Spinal cord (tissue), 10 donors: ENCODE measurements around the gene TXNDC17. TPM values are rescaled to one million over a fixed set of nuclear protein-coding genes. Genes with fewer than 3 reads are reported as not detected.

Experiments used
- DNase-seq, 6 donors: peaks; one replicate each; pipeline versions ENCODE4 v3.0.0 to v3.0.0-alpha.2; 2013 to 2015; ENCODE audit warnings: low spot score in 6 of 6, low read depth in 4 of 6
- H3K27ac ChIP-seq: one replicate; pipeline ENCODE4 v1.5.1; 2013; ENCODE audit warnings: low read depth, low read length, control low read depth
- H3K27me3 ChIP-seq: one replicate; pipeline ENCODE4 v1.6.1; 2013; ENCODE audit warnings: low read length; ENCODE audit not compliant: control insufficient read depth, insufficient read depth
- H3K36me3 ChIP-seq: one replicate; pipeline ENCODE4 v1.6.1; 2013; ENCODE audit warnings: low read length; ENCODE audit not compliant: control insufficient read depth, insufficient read depth
- H3K4me1 ChIP-seq: one replicate; pipeline ENCODE4 v1.6.1; 2013; ENCODE audit warnings: low read length; ENCODE audit not compliant: control insufficient read depth, insufficient read depth
- H3K4me3 ChIP-seq: one replicate; pipeline ENCODE4 v1.5.1; 2013; ENCODE audit warnings: low read depth, low read length, control low read depth
- H3K9me3 ChIP-seq: one replicate; pipeline ENCODE4 v1.6.1; 2013; ENCODE audit warnings: low read length; ENCODE audit not compliant: control insufficient read depth, insufficient read depth
- WGBS: methylation state at CpG from one replicate; pipeline ENCODE4 v1.1.5; 2013; ENCODE audit warnings: missing lambda C conversion rate; ENCODE audit not compliant: insufficient coverage; 5-methylcytosine and 5-hydroxymethylcytosine counted together
- polyA plus RNA-seq, 2 donors: library from polyadenylated mRNA; unstranded; fragments of 120-200 nt; gene quantifications; one replicate each; pipeline ENCODE4 v1.2.1, GENCODE V29; 2013; ENCODE audit not compliant: insufficient read length in 2 of 2
- total RNA-seq, 2 donors: library from RNA; depleted of rRNA in 1 of 2; stranded (reverse); fragments of 120-200 nt in 1 of 2; fragments of >200 nt in 1 of 2; gene quantifications; one replicate each; pipeline versions ENCODE4 v1.2.3 to v1.2.4, GENCODE V29; 2013 to 2014
- donor health status: healthy.

Gene TXNDC17
- total and polyA plus RNA-seq, 4 donors: 23.6 to 71.6 (median 67.2) TPM

- Histone ChIP-seq H3K27me3 (no peaks in the 10 kb centered on the region), H3K4me1 (peaks cover 3% of the 10 kb centered on the region), H3K9me3 (no peaks in the 10 kb centered on the region), H3K4me3 (no peak overlapping the region), H3K36me3 (peaks cover 15% of the 10 kb centered on the region), H3K27ac (no peak overlapping the region)
- no peak for DNase-seq
- no CpG with 5 or more reads among the region's 2 CpGs for WGBS
These were observed 38.7 kb upstream of the TXNDC17 start for GRCh38 chr17:6602141-6602540.

DNA sequence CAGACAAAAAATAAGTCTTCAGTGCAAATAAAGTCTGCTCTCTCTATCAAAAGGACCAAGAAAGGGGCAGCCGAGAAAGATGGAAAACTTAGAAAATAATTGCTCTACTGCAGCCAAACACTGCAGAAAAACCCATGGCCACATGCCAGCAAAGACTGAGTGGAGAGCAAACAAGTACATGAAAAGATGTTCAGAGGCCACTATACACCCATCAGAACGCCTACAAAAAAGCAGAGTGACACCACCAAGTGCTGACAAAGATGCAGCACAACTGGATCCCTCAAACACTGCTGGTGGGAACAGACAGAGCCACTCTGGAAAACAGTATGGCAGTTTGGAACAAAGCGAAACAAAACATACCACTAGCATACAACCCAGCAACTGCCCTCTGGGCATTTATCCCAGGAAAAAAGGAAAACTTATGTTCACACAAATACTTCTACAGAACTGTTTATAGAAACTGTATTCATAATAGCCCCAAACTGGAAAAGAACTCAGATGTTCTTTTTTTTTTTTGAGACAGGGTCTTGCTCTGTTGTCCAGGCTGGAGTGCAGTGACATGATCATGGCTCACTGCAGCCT is 37.0 kb upstream of the TXNDC17 start:
- peaks cover under 1% of the 10 kb centered on the region for H3K4me1 ChIP-seq
- no peak overlapping the region for H3K27ac ChIP-seq
- peak in 3 of 6 donors; percentile 7 to 52 (median 34) for DNase-seq
- no peaks in the 10 kb centered on the region for H3K9me3 ChIP-seq
- peaks cover 21% of the 10 kb centered on the region for H3K36me3 ChIP-seq
- no peaks in the 10 kb centered on the region for H3K27me3 ChIP-seq
- H3K4me3 ChIP-seq: no peak overlapping the region
- WGBS: 11% methylated on average over 2 of the region's 3 CpGs

GRCh38 chr17:6605142-6605541 is 35.7 kb upstream of the TXNDC17 start:
- Histone ChIP-seq H3K36me3 (peaks cover 28% of the 10 kb centered on the region), H3K4me1 (no peaks in the 10 kb centered on the region), H3K27me3 (no peaks in the 10 kb centered on the region), H3K4me3 (no peak overlapping the region), H3K9me3 (no peaks in the 10 kb centered on the region), H3K27ac (no peak overlapping the region)
- no peak for DNase-seq
- WGBS: 95% methylated on average over 6 of the region's 6 CpGs

DNA sequence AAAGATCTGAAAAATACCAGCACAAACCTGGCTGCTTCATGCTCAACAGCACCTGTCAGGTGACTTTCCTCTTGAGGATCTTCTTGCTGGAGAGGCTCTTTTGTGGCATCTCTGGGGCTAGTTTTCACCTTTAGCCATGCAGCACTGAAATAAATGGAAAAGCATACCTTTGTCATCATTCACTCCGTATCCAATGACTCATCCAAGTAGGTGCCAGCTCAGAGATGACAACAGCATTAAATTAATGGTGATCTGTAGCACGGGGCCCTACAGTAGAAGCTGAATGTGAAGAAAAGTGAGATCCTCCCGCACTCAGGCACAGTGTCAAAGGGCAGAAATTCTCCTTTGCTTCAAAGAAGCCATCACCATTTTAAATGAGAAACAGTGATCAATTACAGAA is 32.5 kb upstream of the TXNDC17 start:
- H3K27ac ChIP-seq: no peak overlapping the region
- no peaks in the 10 kb centered on the region for H3K4me1 ChIP-seq
- H3K9me3 ChIP-seq: no peaks in the 10 kb centered on the region
- H3K27me3 ChIP-seq: no peaks in the 10 kb centered on the region
- H3K4me3 ChIP-seq: no peak overlapping the region
- H3K36me3 ChIP-seq: peaks cover 26% of the 10 kb centered on the region
- DNase-seq: no peak
- no CpG with 5 or more reads among the region's 3 CpGs for WGBS

- DNase-seq: no peak
- Histone ChIP-seq H3K4me1 (no peaks in the 10 kb centered on the region), H3K9me3 (no peaks in the 10 kb centered on the region), H3K27ac (no peak overlapping the region), H3K36me3 (peaks cover 27% of the 10 kb centered on the region), H3K27me3 (no peaks in the 10 kb centered on the region), H3K4me3 (no peak overlapping the region)
- WGBS: 100% methylated on average over 2 of the region's 5 CpGs
These were observed 30.8 kb upstream of the TXNDC17 start for GRCh38 chr17:6610011-6610410.

- Histone ChIP-seq H3K4me3 (no peak overlapping the region), H3K36me3 (peaks cover 24% of the 10 kb centered on the region), H3K27me3 (no peaks in the 10 kb centered on the region), H3K27ac (no peak overlapping the region), H3K4me1 (no peaks in the 10 kb centered on the region), H3K9me3 (no peaks in the 10 kb centered on the region)
- DNase-seq: no peak
- WGBS: 100% methylated on average over 1 of the region's 4 CpGs
These were observed 29.6 kb upstream of the TXNDC17 start for GRCh38 chr17:6611231-6611630.

GRCh38 chr17:6623941-6624340 is 16.9 kb upstream of the TXNDC17 start:
- peaks cover 19% of the 10 kb centered on the region for H3K36me3 ChIP-seq
- WGBS: no CpG with 5 or more reads among the region's 3 CpGs

DNA sequence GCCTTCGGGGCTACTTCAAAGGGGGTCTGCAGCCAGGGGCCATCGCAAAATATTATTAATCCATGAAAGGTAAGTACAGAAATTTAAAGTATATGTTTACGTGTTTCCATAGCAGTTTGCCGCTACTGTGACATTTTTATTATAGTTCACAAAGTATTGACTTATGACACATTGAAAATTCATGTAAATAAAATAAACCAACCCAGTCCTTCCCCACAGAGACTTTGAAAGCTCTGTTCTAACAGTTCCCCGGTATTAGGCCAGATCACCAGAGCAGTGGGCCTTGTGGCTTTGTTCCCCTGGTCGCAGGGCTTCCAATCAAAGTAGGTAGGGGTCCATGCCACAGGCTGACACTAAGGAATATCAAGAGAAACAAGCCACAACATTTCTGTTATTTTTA is 14.2 kb upstream of the TXNDC17 start:
- no peak overlapping the region for H3K27ac ChIP-seq
- no peak for DNase-seq
- peaks cover 13% of the 10 kb centered on the region for H3K36me3 ChIP-seq
- no peaks in the 10 kb centered on the region for H3K9me3 ChIP-seq
- H3K4me1 ChIP-seq: no peaks in the 10 kb centered on the region
- no CpG with 5 or more reads among the region's 6 CpGs for WGBS
- H3K4me3 ChIP-seq: no peak overlapping the region
- no peaks in the 10 kb centered on the region for H3K27me3 ChIP-seq

More at GRCh38 chr17:6623941-6624340, 16.9 kb upstream of the TXNDC17 start:
- Histone ChIP-seq H3K4me1 (no peaks in the 10 kb centered on the region), H3K27ac (no peak overlapping the region), H3K9me3 (no peaks in the 10 kb centered on the region), H3K27me3 (no peaks in the 10 kb centered on the region), H3K4me3 (no peak overlapping the region)
- no peak for DNase-seq

GRCh38 chr17:6627019-6627418 is 13.8 kb upstream of the TXNDC17 start:
- Histone ChIP-seq H3K4me1 (no peaks in the 10 kb centered on the region), H3K27ac (no peak overlapping the region), H3K9me3 (no peaks in the 10 kb centered on the region), H3K4me3 (no peak overlapping the region), H3K36me3 (peaks cover 13% of the 10 kb centered on the region), H3K27me3 (no peaks in the 10 kb centered on the region)
- no peak for DNase-seq
- 80% methylated on average over 1 of the region's 1 CpG for WGBS

DNA sequence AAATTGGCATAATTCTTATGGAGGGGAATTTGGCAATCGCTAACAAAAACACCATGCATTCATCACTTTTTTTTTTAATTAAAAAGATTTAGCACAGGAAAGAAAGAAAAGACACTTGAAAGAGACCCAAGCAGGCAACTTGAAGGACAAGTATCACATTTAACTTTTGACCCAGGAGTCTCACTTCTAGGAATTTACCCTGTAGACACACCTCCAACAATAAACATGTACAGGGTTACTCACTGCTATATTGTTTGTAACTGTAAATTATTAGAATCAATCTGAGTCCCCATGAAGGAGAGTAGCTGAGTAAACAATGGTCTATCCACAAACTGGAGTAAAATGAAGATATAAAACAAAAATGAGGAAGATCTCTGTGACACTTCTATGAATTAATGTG is 10.5 kb upstream of the TXNDC17 start:
- WGBS: no CpG with 5 or more reads among the region's 1 CpG
- Histone ChIP-seq H3K4me3 (no peak overlapping the region), H3K36me3 (peaks cover 11% of the 10 kb centered on the region), H3K4me1 (no peaks in the 10 kb centered on the region), H3K9me3 (no peaks in the 10 kb centered on the region), H3K27me3 (no peaks in the 10 kb centered on the region), H3K27ac (no peak overlapping the region)
- no peak for DNase-seq
